HCT116 (cell line): ENCODE measurements around the gene TRERF1.

Experiments
- EZH2 ChIP-seq: fragments of 200-600 bp; sonication (generic); IDR thresholded peaks from 2 replicates; pipeline ENCODE4 v1.6.1; 2017; ENCODE audit warnings: antibody characterized with exemption, mixed run types
- ZFX ChIP-seq: fragments of 450-650 bp; IDR thresholded peaks from 2 replicates; pipeline ENCODE4 v1.6.1; 2017
- TF ChIP-seq, protein P1 (sequence below): IDR thresholded peaks from 2 replicates; pipeline ENCODE4 v1.6.1; 2012

DNA sequence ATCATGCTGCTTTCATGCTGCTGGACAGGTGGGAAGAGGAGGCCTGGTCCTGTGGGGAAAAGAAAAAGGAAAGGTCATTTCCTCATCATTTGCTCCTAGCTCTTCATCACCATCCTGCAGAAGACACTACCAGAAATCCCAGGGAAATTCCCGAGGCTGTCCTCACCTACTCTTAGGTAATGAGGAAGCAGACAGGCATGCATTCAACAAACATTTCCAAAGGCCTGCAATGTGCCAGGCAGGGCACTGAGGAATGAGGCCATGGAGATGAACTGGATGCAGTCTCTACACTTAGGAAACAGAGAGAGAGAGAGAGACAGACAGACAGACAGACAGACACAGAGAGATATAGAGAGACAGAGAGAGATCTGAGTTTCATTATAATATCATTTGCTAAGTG lies 151.0 kb downstream of the TRERF1 start:
- no peak for TF ChIP-seq ZFX
- TF ChIP-seq, protein P1, sequence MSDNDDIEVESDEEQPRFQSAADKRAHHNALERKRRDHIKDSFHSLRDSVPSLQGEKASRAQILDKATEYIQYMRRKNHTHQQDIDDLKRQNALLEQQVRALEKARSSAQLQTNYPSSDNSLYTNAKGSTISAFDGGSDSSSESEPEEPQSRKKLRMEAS: no peak
- no peak for TF ChIP-seq EZH2
